ENCODE measurements around the gene TIMP1. TPM values are rescaled to one million over a fixed set of nuclear protein-coding genes. Genes with fewer than 3 reads are reported as not detected.

The TIMP1 gene
- total and polyA plus RNA-seq, 10 of the 15 experiments (the other 5 are each of a cell fraction or from before 2014, with no cell fraction given): 101 to 341 (median 134) TPM

DNA sequence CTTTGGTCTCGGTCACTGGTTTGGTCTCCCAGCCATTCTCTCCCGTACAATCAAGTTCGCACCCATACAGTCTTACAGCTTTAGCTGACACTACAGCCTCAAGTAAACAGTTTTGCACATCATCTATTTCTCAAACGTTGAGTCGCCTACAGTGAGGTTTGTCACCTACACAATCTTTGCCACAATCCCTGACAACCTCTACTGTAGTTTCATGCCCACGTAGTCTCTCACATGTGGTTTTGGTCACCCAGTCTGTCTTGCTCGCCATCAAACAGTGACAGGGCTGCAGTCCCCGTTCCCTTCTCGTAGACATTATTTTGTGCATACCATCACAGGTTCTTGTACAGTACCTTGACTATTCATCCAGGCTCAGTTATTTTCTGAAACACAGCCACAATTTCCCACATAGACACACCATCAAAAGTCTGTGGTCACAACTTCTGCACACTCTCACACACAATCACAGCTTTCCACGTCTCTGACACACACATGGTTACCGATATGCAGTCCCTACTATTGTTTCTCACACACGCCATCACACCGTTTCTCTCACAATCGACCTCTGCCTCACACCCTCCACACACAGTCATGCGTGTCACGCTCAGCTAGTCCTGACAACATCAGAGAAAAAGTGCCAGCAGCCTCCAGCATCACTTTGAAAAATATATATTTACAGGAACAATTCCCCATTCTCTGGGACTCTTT, 52.8 kb downstream of the TIMP1 start:
- H3K4me1 ChIP-seq (ENCODE audit: control insufficient read depth, insufficient read depth, low read length): peaks cover 24% of the 10 kb centered on the region
- 72% methylated on average over 16 of the region's 16 CpGs for WGBS (ENCODE audit: insufficient coverage, insufficient replicate concordance, low lambda C conversion rate, missing lambda C conversion rate)
- ChIA-PET CTCF (no interaction called here), POLR2A (no interaction called here), SMC1A (ENCODE audit: uncharacterized antibody, unreplicated experiment) (interaction anchor here (0.6 to 1.1 kb wide), 2 partner anchors 8 to 417 kb away, joined by 3 to 4 read pairs; no protein-coding TSS in a partner anchor), RAD21 (ENCODE audit: unreplicated experiment) (interaction anchor here (2.1 kb wide), 1 partner anchor 9 kb away, joined by 6 read pairs; no protein-coding TSS in a partner anchor)
- H3K4me2 ChIP-seq (ENCODE audit: control insufficient read depth, insufficient read depth): no peak overlapping the region
- H3K9ac ChIP-seq (ENCODE audit: control insufficient read depth, insufficient read depth, low read length): no peak overlapping the region
- ATAC-seq: peak; percentile 7; the same call in 1 of the 3 replicates
- intact Hi-C loops (cut with micrococcal nuclease; ENCODE audit: unreplicated experiment): loop anchor here (10.0 kb wide), 1 partner anchor 150 kb away; the partner anchor contains the start of gene ZNF41
- H2AFZ ChIP-seq (ENCODE audit: control insufficient read depth, low read depth, low read length): no peak overlapping the region
- no peak for DNase-seq (ENCODE audit: low read depth, low spot score)
- in situ Hi-C loops (cut with MboI): no loop called here
- no peak for FAIRE-seq
- BruUV-seq (replicated peaks): no TSS peak
- H3K27me3 ChIP-seq (replicated peaks in 1 of 2; ENCODE audit: control insufficient read depth in 2 of 2, insufficient read depth in 2 of 2, low read length in 1 of 2): no peaks in the 10 kb centered on the region
- no peak overlapping the region for H3K4me3 ChIP-seq
- peaks cover 0 to 6% of the 10 kb centered on the region in 2 experiments; a peak in 3 of 4 replicates for H3K36me3 ChIP-seq (ENCODE audit: control insufficient read depth in 2 of 2, insufficient read depth in 2 of 2, low read length in 1 of 2)
- H3K27ac ChIP-seq (ENCODE audit: control insufficient read depth, insufficient read depth): peak overlapping the region; percentile 87
- H3K9me3 ChIP-seq (replicated peaks; ENCODE audit: control insufficient read depth, insufficient read depth, low read length): no peaks in the 10 kb centered on the region; the same call in 2 of the 3 replicates
- H4K20me1 ChIP-seq (ENCODE audit: control insufficient read depth, insufficient read depth): no peaks in the 10 kb centered on the region
- H3K79me2 ChIP-seq (ENCODE audit: control insufficient read depth, insufficient read depth, low read length): no peaks in the 10 kb centered on the region
- TF ChIP-seq NBN (IDR thresholded peaks at IDR 0.05): no peak
- TF ChIP-seq HDGF (IDR thresholded peaks at IDR 0.05): no peak; the same call in 1 of the 2 replicates
- TF ChIP-seq PKNOX1 (IDR thresholded peaks at IDR 0.05): peak; percentile 55; the same call in 1 of the 2 replicates
- no peak for TF ChIP-seq NFYA (IDR thresholded peaks at IDR 0.05; ENCODE audit: borderline replicate concordance, low read depth, low read length)
- TF ChIP-seq RUNX3 (IDR thresholded peaks at IDR 0.05; ENCODE audit: low read length): peak; percentile 68
- peak; percentile 60; the same call in 1 of the 2 replicates for TF ChIP-seq MTA2 (IDR thresholded peaks at IDR 0.05; ENCODE audit: low read depth)
- TF ChIP-seq SMAD1 (IDR thresholded peaks at IDR 0.05; ENCODE audit: low read depth, partially characterized antibody): no peak
- TF ChIP-seq, protein P1, sequence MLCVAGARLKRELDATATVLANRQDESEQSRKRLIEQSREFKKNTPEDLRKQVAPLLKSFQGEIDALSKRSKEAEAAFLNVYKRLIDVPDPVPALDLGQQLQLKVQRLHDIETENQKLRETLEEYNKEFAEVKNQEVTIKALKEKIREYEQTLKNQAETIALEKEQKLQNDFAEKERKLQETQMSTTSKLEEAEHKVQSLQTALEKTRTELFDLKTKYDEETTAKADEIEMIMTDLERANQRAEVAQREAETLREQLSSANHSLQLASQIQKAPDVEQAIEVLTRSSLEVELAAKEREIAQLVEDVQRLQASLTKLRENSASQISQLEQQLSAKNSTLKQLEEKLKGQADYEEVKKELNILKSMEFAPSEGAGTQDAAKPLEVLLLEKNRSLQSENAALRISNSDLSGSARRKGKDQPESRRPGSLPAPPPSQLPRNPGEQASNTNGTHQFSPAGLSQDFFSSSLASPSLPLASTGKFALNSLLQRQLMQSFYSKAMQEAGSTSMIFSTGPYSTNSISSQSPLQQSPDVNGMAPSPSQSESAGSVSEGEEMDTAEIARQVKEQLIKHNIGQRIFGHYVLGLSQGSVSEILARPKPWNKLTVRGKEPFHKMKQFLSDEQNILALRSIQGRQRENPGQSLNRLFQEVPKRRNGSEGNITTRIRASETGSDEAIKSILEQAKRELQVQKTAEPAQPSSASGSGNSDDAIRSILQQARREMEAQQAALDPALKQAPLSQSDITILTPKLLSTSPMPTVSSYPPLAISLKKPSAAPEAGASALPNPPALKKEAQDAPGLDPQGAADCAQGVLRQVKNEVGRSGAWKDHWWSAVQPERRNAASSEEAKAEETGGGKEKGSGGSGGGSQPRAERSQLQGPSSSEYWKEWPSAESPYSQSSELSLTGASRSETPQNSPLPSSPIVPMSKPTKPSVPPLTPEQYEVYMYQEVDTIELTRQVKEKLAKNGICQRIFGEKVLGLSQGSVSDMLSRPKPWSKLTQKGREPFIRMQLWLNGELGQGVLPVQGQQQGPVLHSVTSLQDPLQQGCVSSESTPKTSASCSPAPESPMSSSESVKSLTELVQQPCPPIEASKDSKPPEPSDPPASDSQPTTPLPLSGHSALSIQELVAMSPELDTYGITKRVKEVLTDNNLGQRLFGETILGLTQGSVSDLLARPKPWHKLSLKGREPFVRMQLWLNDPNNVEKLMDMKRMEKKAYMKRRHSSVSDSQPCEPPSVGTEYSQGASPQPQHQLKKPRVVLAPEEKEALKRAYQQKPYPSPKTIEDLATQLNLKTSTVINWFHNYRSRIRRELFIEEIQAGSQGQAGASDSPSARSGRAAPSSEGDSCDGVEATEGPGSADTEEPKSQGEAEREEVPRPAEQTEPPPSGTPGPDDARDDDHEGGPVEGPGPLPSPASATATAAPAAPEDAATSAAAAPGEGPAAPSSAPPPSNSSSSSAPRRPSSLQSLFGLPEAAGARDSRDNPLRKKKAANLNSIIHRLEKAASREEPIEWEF (IDR thresholded peaks at IDR 0.05; ENCODE audit: insufficient replicate concordance, low read depth, low read length): peak; percentile 19
- TF ChIP-seq, protein P2, sequence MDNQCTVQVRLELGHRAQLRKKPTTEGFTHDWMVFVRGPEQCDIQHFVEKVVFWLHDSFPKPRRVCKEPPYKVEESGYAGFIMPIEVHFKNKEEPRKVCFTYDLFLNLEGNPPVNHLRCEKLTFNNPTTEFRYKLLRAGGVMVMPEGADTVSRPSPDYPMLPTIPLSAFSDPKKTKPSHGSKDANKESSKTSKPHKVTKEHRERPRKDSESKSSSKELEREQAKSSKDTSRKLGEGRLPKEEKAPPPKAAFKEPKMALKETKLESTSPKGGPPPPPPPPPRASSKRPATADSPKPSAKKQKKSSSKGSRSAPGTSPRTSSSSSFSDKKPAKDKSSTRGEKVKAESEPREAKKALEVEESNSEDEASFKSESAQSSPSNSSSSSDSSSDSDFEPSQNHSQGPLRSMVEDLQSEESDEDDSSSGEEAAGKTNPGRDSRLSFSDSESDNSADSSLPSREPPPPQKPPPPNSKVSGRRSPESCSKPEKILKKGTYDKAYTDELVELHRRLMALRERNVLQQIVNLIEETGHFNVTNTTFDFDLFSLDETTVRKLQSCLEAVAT (IDR thresholded peaks at IDR 0.05): peak; percentile 83
- TF ChIP-seq PAX8 (IDR thresholded peaks at IDR 0.05): no peak
- peak; percentile 11 to 31; a peak in 1 of 4 replicates for TF ChIP-seq IKZF2 (IDR thresholded peaks at IDR 0.05)
- no peak for TF ChIP-seq POU2F2 (IDR thresholded peaks at IDR 0.05; ENCODE audit: borderline replicate concordance, low read depth, low read length)
- peak in 1 of 2 experiments; percentile 60; a peak in 1 of 4 replicates for TF ChIP-seq BHLHE40 (IDR thresholded peaks at IDR 0.05; ENCODE audit: borderline replicate concordance in 1 of 2, low read depth in 2 of 2, low read length in 1 of 2)
- no peak for TF ChIP-seq SIX5 (IDR thresholded peaks at IDR 0.05; ENCODE audit: low read depth, low read length, severe bottlenecking)

Measured in GM12878 (cell line).